GM18508 (cell line): ENCODE measurements around the gene TTC29.
"Not testable (repeated sequence)": the region's sequence is repeated elsewhere in the genome, so short reads cannot be mapped to it uniquely, and the experiment has no call there.

Experiments
- ATAC-seq: cut with Tn5 transposase; IDR thresholded peaks from one replicate; pipeline ENCODE4 v1.9.1; 2021; ENCODE audit warnings: moderate number of reproducible peaks; ENCODE audit not compliant: insufficient read depth, unreplicated experiment

TTC29 gene

GRCh38 chr4:146883070-146883469 lies 62.6 kb downstream of the TTC29 start:
- ATAC-seq, result no peak

GRCh38 chr4:146857298-146857697 lies 88.4 kb downstream of the TTC29 start:
- no peak for ATAC-seq

- no peak for ATAC-seq
Observed at GRCh38 chr4:146855761-146856160, 89.9 kb downstream of the TTC29 start.

GRCh38 chr4:146852360-146852759 lies 93.3 kb downstream of the TTC29 start:
- ATAC-seq, result no peak

- no peak for ATAC-seq
Observed at GRCh38 chr4:146847345-146847744, 98.3 kb downstream of the TTC29 start.

- ATAC-seq, result no peak
Observed at GRCh38 chr4:146846882-146847281, 98.8 kb downstream of the TTC29 start.

- no peak for ATAC-seq
Observed at GRCh38 chr4:146844761-146845160, 100.9 kb downstream of the TTC29 start.

GRCh38 chr4:146842876-146843275 lies 102.8 kb downstream of the TTC29 start:
- no peak for ATAC-seq

- no peak for ATAC-seq
Observed at GRCh38 chr4:146840731-146841130, 104.9 kb downstream of the TTC29 start.

- no peak for ATAC-seq
Observed at GRCh38 chr4:146835096-146835495, 110.6 kb downstream of the TTC29 start.

GRCh38 chr4:146834263-146835034 lies 111.2 kb downstream of the TTC29 start:
- no peak for ATAC-seq

GRCh38 chr4:146833530-146833929 lies 112.1 kb downstream of the TTC29 start:
- no peak for ATAC-seq

GRCh38 chr4:146822980-146823379 lies 122.7 kb downstream of the TTC29 start:
- not testable (repeated sequence) for ATAC-seq

GRCh38 chr4:146814750-146815149 lies 130.9 kb downstream of the TTC29 start:
- no peak for ATAC-seq

GRCh38 chr4:146795711-146796110 lies 150.0 kb downstream of the TTC29 start:
- ATAC-seq, result no peak

- ATAC-seq, result no peak
Observed at GRCh38 chr4:146793727-146794126, 151.9 kb downstream of the TTC29 start.

GRCh38 chr4:146791439-146791838 lies 154.2 kb downstream of the TTC29 start:
- ATAC-seq, result no peak

GRCh38 chr4:146790515-146790914 lies 155.1 kb downstream of the TTC29 start:
- no peak for ATAC-seq

- ATAC-seq, result no peak
Observed at GRCh38 chr4:146787731-146788130, 157.9 kb downstream of the TTC29 start.

- no peak for ATAC-seq
Observed at GRCh38 chr4:146776691-146777090, 169.0 kb downstream of the TTC29 start.

- no peak for ATAC-seq
Observed at GRCh38 chr4:146763560-146763959, 182.1 kb downstream of the TTC29 start.

GRCh38 chr4:146762016-146762415 lies 183.6 kb downstream of the TTC29 start:
- ATAC-seq, result no peak
